Astrocyte (in vitro differentiated cells and primary cell): ENCODE measurements around the gene SIVA1. TPM values are rescaled to one million over a fixed set of nuclear protein-coding genes. Genes with fewer than 3 reads are reported as not detected.

ENCODE experiments used
- DNase-seq: peaks from one replicate; pipeline ENCODE4 v3.0.0-alpha.2; 2010; ENCODE audit warnings: low read depth
- FAIRE-seq: peaks from 2 replicates; lab custom pipeline; 2011; peaks lifted over from hg19 to GRCh38; lab: Jason Lieb, UNC
- H2AFZ ChIP-seq: 2 replicates; pipeline ENCODE4 v1.6.0; 2012; ENCODE audit warnings: low read depth, low read length, inconsistent platforms
- H3K27ac ChIP-seq: 2 replicates; pipeline ENCODE4 v1.5.1; 2011; ENCODE audit warnings: low read depth, low read length, inconsistent platforms
- H3K27me3 ChIP-seq: 2 replicates; pipeline ENCODE4 v1.6.0; 2011; ENCODE audit warnings: low read length, inconsistent platforms; ENCODE audit not compliant: insufficient read depth
- H3K36me3 ChIP-seq: 2 replicates; pipeline ENCODE4 v1.5.1; 2011; ENCODE audit warnings: low read length, inconsistent platforms; ENCODE audit not compliant: insufficient read depth
- H3K4me1 ChIP-seq: 2 replicates; pipeline ENCODE4 v1.5.1; 2011; ENCODE audit warnings: low read length, inconsistent platforms; ENCODE audit not compliant: insufficient read depth
- H3K4me2 ChIP-seq: 2 replicates; pipeline ENCODE4 v1.6.0; 2012; ENCODE audit warnings: low read length, inconsistent platforms
- H3K4me3 ChIP-seq: 2 replicates; pipeline ENCODE4 v1.5.1; 2011; ENCODE audit warnings: low read depth, mild to moderate bottlenecking, low read length, inconsistent platforms; ENCODE audit not compliant: insufficient read depth
- H3K79me2 ChIP-seq: 2 replicates; pipeline ENCODE4 v1.6.0; 2012; ENCODE audit warnings: mild to moderate bottlenecking, low read length, inconsistent platforms; ENCODE audit not compliant: insufficient read depth
- H3K9ac ChIP-seq: 2 replicates; pipeline ENCODE4 v1.6.0; 2012; ENCODE audit warnings: mild to moderate bottlenecking, low read length, inconsistent platforms
- H3K9me3 ChIP-seq: 2 replicates; pipeline ENCODE4 v1.5.1; 2012; ENCODE audit warnings: low read depth, mild to moderate bottlenecking, low read length, inconsistent platforms; ENCODE audit not compliant: insufficient read depth
- H4K20me1 ChIP-seq: 2 replicates; pipeline ENCODE4 v1.6.0; 2012; ENCODE audit warnings: low read length, inconsistent platforms; ENCODE audit not compliant: insufficient read depth
- H3K27ac Mint-ChIP-seq: one replicate; pipeline ENCODE4 v1.8.0; 2021; ENCODE audit warnings: mild to moderate bottlenecking, mixed read lengths; ENCODE audit not compliant: unreplicated experiment
- H3K27me3 Mint-ChIP-seq: one replicate; pipeline ENCODE4 v1.8.0; 2021; ENCODE audit warnings: low read depth, mixed read lengths; ENCODE audit not compliant: unreplicated experiment
- H3K36me3 Mint-ChIP-seq: one replicate; pipeline ENCODE4 v1.8.0; 2021; ENCODE audit warnings: low read depth, mixed read lengths; ENCODE audit not compliant: unreplicated experiment
- H3K4me1 Mint-ChIP-seq: one replicate; pipeline ENCODE4 v1.8.0; 2021; ENCODE audit warnings: low read depth, mixed read lengths; ENCODE audit not compliant: unreplicated experiment
- H3K4me3 Mint-ChIP-seq: one replicate; pipeline ENCODE4 v1.8.0; 2021; ENCODE audit warnings: mild to moderate bottlenecking, moderate library complexity, mixed read lengths; ENCODE audit not compliant: unreplicated experiment
- H3K9me3 Mint-ChIP-seq: one replicate; pipeline ENCODE4 v1.8.0; 2021; ENCODE audit warnings: mild to moderate bottlenecking, mixed read lengths; ENCODE audit not compliant: unreplicated experiment
- EZH2 ChIP-seq: IDR thresholded peaks from 2 replicates; pipeline ENCODE4 v1.6.1; 2012; ENCODE audit warnings: mild to moderate bottlenecking, low read length, inconsistent platforms; ENCODE audit not compliant: insufficient read depth
- total RNA-seq: library from RNA; stranded (reverse); gene quantifications from 2 replicates; pipeline ENCODE4 v1.2.1, GENCODE V29; 2021
- TF ChIP-seq, protein P1 (sequence below): IDR thresholded peaks from 2 replicates; pipeline ENCODE4 v1.5.1; 2011; ENCODE audit warnings: low read depth, mild to moderate bottlenecking, inconsistent platforms, low read length, moderate library complexity; ENCODE audit not compliant: insufficient read depth

SIVA1 gene
- total RNA-seq, 1 donor from 2014 or later: 51.0 TPM

- H3K27me3 Mint-ChIP-seq: no peaks in the 10 kb centered on the region
- no peaks in the 10 kb centered on the region for H3K27me3 ChIP-seq
- TF ChIP-seq, protein P1, sequence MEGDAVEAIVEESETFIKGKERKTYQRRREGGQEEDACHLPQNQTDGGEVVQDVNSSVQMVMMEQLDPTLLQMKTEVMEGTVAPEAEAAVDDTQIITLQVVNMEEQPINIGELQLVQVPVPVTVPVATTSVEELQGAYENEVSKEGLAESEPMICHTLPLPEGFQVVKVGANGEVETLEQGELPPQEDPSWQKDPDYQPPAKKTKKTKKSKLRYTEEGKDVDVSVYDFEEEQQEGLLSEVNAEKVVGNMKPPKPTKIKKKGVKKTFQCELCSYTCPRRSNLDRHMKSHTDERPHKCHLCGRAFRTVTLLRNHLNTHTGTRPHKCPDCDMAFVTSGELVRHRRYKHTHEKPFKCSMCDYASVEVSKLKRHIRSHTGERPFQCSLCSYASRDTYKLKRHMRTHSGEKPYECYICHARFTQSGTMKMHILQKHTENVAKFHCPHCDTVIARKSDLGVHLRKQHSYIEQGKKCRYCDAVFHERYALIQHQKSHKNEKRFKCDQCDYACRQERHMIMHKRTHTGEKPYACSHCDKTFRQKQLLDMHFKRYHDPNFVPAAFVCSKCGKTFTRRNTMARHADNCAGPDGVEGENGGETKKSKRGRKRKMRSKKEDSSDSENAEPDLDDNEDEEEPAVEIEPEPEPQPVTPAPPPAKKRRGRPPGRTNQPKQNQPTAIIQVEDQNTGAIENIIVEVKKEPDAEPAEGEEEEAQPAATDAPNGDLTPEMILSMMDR: no peak
- TF ChIP-seq EZH2: no peak
- no peak overlapping the region for H2AFZ ChIP-seq
- no peaks in the 10 kb centered on the region for H3K9me3 Mint-ChIP-seq
- H4K20me1 ChIP-seq: peaks cover 94% of the 10 kb centered on the region
- no peak overlapping the region for H3K4me2 ChIP-seq
- no peak overlapping the region for H3K4me3 Mint-ChIP-seq
- no peak for DNase-seq
- peaks cover 2% of the 10 kb centered on the region for H3K36me3 Mint-ChIP-seq
- no peak overlapping the region for H3K4me3 ChIP-seq
- H3K9ac ChIP-seq: no peak overlapping the region
- no peaks in the 10 kb centered on the region for H3K36me3 ChIP-seq
- H3K27ac Mint-ChIP-seq: no peak overlapping the region
- H3K79me2 ChIP-seq: peaks cover 45% of the 10 kb centered on the region
- H3K9me3 ChIP-seq: no peaks in the 10 kb centered on the region
- H3K4me1 Mint-ChIP-seq: no peaks in the 10 kb centered on the region
- FAIRE-seq: no peak
- H3K27ac ChIP-seq: no peak overlapping the region
- no peaks in the 10 kb centered on the region for H3K4me1 ChIP-seq
These were observed 29.3 kb downstream of the SIVA1 start for GRCh38 chr14:104782086-104782807.

DNA sequence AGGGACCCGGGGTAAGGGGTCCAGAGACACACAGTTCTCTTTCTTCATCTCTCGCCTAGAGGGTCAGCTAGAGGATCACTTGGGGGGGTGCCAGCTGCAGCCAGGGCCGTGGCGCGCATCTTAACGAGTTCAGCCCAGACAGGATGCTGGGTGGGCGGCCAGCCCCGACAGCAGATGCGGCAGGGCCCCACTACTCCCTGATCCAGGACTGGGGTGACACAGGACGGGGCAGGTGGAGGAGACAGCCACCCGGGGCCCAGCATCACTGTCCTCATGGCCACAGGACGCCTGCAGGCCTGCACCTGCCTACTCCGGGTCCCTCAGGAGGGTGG is 29.8 kb downstream of the SIVA1 start:
- Histone ChIP-seq H3K27ac (no peak overlapping the region), H3K4me1 (no peaks in the 10 kb centered on the region), H3K4me3 (no peak overlapping the region), H3K36me3 (no peaks in the 10 kb centered on the region), H4K20me1 (peaks cover 94% of the 10 kb centered on the region), H3K9me3 (no peaks in the 10 kb centered on the region), H3K4me2 (no peak overlapping the region), H3K79me2 (peaks cover 49% of the 10 kb centered on the region), H3K9ac (no peak overlapping the region), H2AFZ (no peak overlapping the region), H3K27me3 (no peaks in the 10 kb centered on the region)
- Mint-ChIP-seq H3K27me3 (no peaks in the 10 kb centered on the region), H3K36me3 (peaks cover 2% of the 10 kb centered on the region), H3K4me3 (no peak overlapping the region), H3K4me1 (no peaks in the 10 kb centered on the region), H3K27ac (no peak overlapping the region), H3K9me3 (no peaks in the 10 kb centered on the region)
- FAIRE-seq: no peak
- DNase-seq: no peak
- TF ChIP-seq, protein P1: no peak
- TF ChIP-seq EZH2: no peak

GRCh38 chr14:104783484-104784217 is 30.7 kb downstream of the SIVA1 start:
- no peaks in the 10 kb centered on the region for H3K9me3 ChIP-seq
- no peak for DNase-seq
- no peaks in the 10 kb centered on the region for H3K27me3 Mint-ChIP-seq
- H3K27ac ChIP-seq: no peak overlapping the region
- H4K20me1 ChIP-seq: peaks cover 94% of the 10 kb centered on the region
- no peak overlapping the region for H3K9ac ChIP-seq
- no peaks in the 10 kb centered on the region for H3K4me1 ChIP-seq
- no peak overlapping the region for H3K4me3 ChIP-seq
- H3K27ac Mint-ChIP-seq: no peak overlapping the region
- no peak overlapping the region for H3K4me3 Mint-ChIP-seq
- no peaks in the 10 kb centered on the region for H3K27me3 ChIP-seq
- TF ChIP-seq, protein P1: no peak
- TF ChIP-seq EZH2: no peak
- H2AFZ ChIP-seq: no peak overlapping the region
- H3K4me2 ChIP-seq: no peak overlapping the region
- no peaks in the 10 kb centered on the region for H3K36me3 ChIP-seq
- H3K4me1 Mint-ChIP-seq: no peaks in the 10 kb centered on the region
- H3K36me3 Mint-ChIP-seq: peaks cover 2% of the 10 kb centered on the region
- H3K9me3 Mint-ChIP-seq: no peaks in the 10 kb centered on the region
- no peak for FAIRE-seq
- H3K79me2 ChIP-seq: peaks cover 57% of the 10 kb centered on the region
